K562 (cell line): ENCODE results near the gene CAMK2B. TPM values are rescaled to one million over a fixed set of nuclear protein-coding genes. Genes with fewer than 3 reads are reported as not detected.

Source experiments
- ATAC-seq: fragments of 200-7000 bp; cut with Tn5 transposase; 3 replicates; pipeline ENCODE4 v1.9.1; 2020; ENCODE audit warnings: moderate library complexity
- BruUV-seq: library from RNA; stranded (reverse); fragments of 400-500 nt; replicated peaks from 2 replicates; lab custom pipeline; 2021; lab: Mats Ljungman, UMichigan
- CTCF ChIA-PET: fragments of 300-600 bp; formaldehyde crosslinking; extraction: SDS; loops from one replicate; lab custom pipeline; 2021; ENCODE audit warnings: low intra/inter-chr PET ratio; lab: Yijun Ruan, JAX
- POLR2A ChIA-PET: fragments of 300-600, 350-650 bp; sonication (Branson Sonifier 250); formaldehyde crosslinking; extraction: SDS; loops from one replicate; lab custom pipeline; 2021; ENCODE audit warnings: antibody characterized with exemption, inconsistent platforms; lab: Yijun Ruan, JAX
- DNase-seq, 4 experiments: peaks; one replicate each; pipeline versions ENCODE4 v3.0.0 to v3.0.0-alpha.2; 2011 to 2018; ENCODE audit warnings: low spot score in 3 of 4, mixed read lengths in 3 of 4; ENCODE audit errors: extremely low read depth in 1 of 4
- FAIRE-seq: peaks from 2 replicates; lab custom pipeline; 2011; peaks lifted over from hg19 to GRCh38; lab: Jason Lieb, UNC
- H2AFZ ChIP-seq: 2 replicates; pipeline ENCODE4 v1.6.0; 2011; ENCODE audit warnings: low read depth, low read length, control low read depth, inconsistent platforms
- H3K27ac ChIP-seq: fragments of 200-600 bp; 3 replicates; pipeline ENCODE4 v1.8.0; 2011; ENCODE audit warnings: low read depth, mild to moderate bottlenecking, control low read depth, inconsistent platforms, low read length, moderate library complexity, mixed read lengths; ENCODE audit errors: extremely low read depth
- H3K27me3 ChIP-seq, 2 experiments: fragments of 300-600 bp in 1 of 2; 2 replicates in 1 of 2; 3 replicates in 1 of 2; pipeline versions ENCODE4 v1.6.0 to v1.8.0; 2011; ENCODE audit warnings: inconsistent platforms in 2 of 2, low read length in 2 of 2, mild to moderate bottlenecking in 1 of 2, mixed read lengths in 1 of 2, moderate library complexity in 1 of 2; ENCODE audit not compliant: control insufficient read depth in 2 of 2, insufficient read depth in 2 of 2
- H3K36me3 ChIP-seq: fragments of 300-600 bp; 3 replicates; pipeline ENCODE4 v1.8.0; 2011; ENCODE audit warnings: mild to moderate bottlenecking, low read length, inconsistent platforms; ENCODE audit not compliant: control insufficient read depth, insufficient read depth
- H3K4me1 ChIP-seq, 2 experiments: fragments of 200-600 bp in 1 of 2; replicated peaks in 1 of 2; 2 replicates in 1 of 2; 3 replicates in 1 of 2; pipeline versions ENCODE4 v1.5.1 to v1.8.0; 2011; ENCODE audit warnings: inconsistent platforms in 2 of 2, low read length in 2 of 2, mild to moderate bottlenecking in 1 of 2, mixed read lengths in 1 of 2, moderate library complexity in 1 of 2; ENCODE audit not compliant: control insufficient read depth in 2 of 2, insufficient read depth in 2 of 2
- H3K4me2 ChIP-seq: 2 replicates; pipeline ENCODE4 v1.6.1; 2011; ENCODE audit warnings: low read length, control low read depth, inconsistent platforms, mixed read lengths; ENCODE audit not compliant: insufficient read depth
- H3K4me3 ChIP-seq: fragments of 200-600 bp; sonication (generic), shearing (Covaris generic); 2 replicates; pipeline ENCODE4 v1.5.1; 2016; ENCODE audit warnings: control low read depth, inconsistent platforms
- H3K79me2 ChIP-seq: fragments of 200-600 bp; 3 replicates; pipeline ENCODE4 v1.8.0; 2011; ENCODE audit warnings: low read length, inconsistent platforms; ENCODE audit not compliant: control insufficient read depth, insufficient read depth
- H3K9ac ChIP-seq, 2 experiments: 2 replicates each; pipeline versions ENCODE4 v1.6.0 to v1.6.1; 2011; ENCODE audit warnings: low read depth in 2 of 2, low read length in 2 of 2, control low read depth in 1 of 2, inconsistent platforms in 1 of 2, mild to moderate bottlenecking in 1 of 2, mixed read lengths in 1 of 2; ENCODE audit not compliant: insufficient read depth in 1 of 2
- H3K9me1 ChIP-seq: one replicate; pipeline ENCODE4 v1.6.0; 2011; ENCODE audit warnings: inconsistent platforms, mild to moderate bottlenecking, low read length, moderate library complexity; ENCODE audit not compliant: control insufficient read depth, insufficient read depth
- H3K9me3 ChIP-seq: replicated peaks from 2 replicates; pipeline ENCODE4 v1.5.1; 2011; ENCODE audit warnings: low read depth, low read length, inconsistent platforms; ENCODE audit not compliant: control insufficient read depth, insufficient read depth
- H4K20me1 ChIP-seq: replicated peaks from 2 replicates; pipeline ENCODE4 v1.6.1; 2011; ENCODE audit warnings: low read length, inconsistent platforms, mixed read lengths; ENCODE audit not compliant: control insufficient read depth, insufficient read depth
- ASH1L ChIP-seq: fragments of 450-650 bp; IDR thresholded peaks from 2 replicates; pipeline ENCODE4 v1.6.1; 2018; ENCODE audit warnings: borderline replicate concordance, mild to moderate bottlenecking, low read depth; ENCODE audit not compliant: partially characterized antibody
- E2F3 ChIP-seq: fragments of 250-450 bp; sonication (Bioruptor Pico); IDR thresholded peaks from 2 replicates; pipeline ENCODE4 v1.4.0; 2020; ENCODE audit warnings: mild to moderate bottlenecking
- EP300 ChIP-seq: IDR thresholded peaks from 2 replicates; pipeline ENCODE4 v1.6.1; 2012; ENCODE audit warnings: low read length, improper control_type of control experiment
- FOXK1 ChIP-seq: sonication (generic); formaldehyde crosslinking; IDR thresholded peaks from 2 replicates; pipeline ENCODE4 v1.8.0; 2022; ENCODE audit warnings: missing genetic modification reagents, mild to moderate bottlenecking, borderline replicate concordance
- NFRKB ChIP-seq: fragments of 450-650 bp; IDR thresholded peaks from 2 replicates; pipeline ENCODE4 v1.6.1; 2016; ENCODE audit warnings: low read depth
- PCBP2 ChIP-seq: fragments of 200-400 bp; formaldehyde crosslinking; IDR thresholded peaks from 2 replicates; pipeline ENCODE4 v1.6.1; 2018; ENCODE audit warnings: low read length, low read depth, mild to moderate bottlenecking, moderate library complexity; ENCODE audit not compliant: poor library complexity, severe bottlenecking
- POLR2H ChIP-seq: IDR thresholded peaks from 2 replicates; pipeline ENCODE4 v1.6.1; 2016; ENCODE audit warnings: missing genetic modification characterization, low read depth, mild to moderate bottlenecking, control low read depth, missing compliant biosample characterization, moderate library complexity
- SETDB1 ChIP-seq: IDR thresholded peaks from one replicate; pipeline ENCODE4 v1.6.1; 2012; ENCODE audit warnings: low read length, control low read depth, inconsistent platforms
- WGBS: fragments of 100-300 bp; shearing (Covaris generic); methylation state at CpG from one replicate; pipeline ENCODE4 v1.1.6; 2016; ENCODE audit warnings: low coverage, mixed read lengths; ENCODE audit not compliant: insufficient coverage; ENCODE audit errors: missing lambda C conversion rate; 5-methylcytosine and 5-hydroxymethylcytosine counted together
- in situ Hi-C: fragments of 300-500 bp; cut with MboI; formaldehyde crosslinking; loops from 4 replicates; pipeline ENCODE4 v1.15.0; 2018; ENCODE audit warnings: inconsistent platforms, mixed read lengths
- intact Hi-C: fragments of 100-400 bp; cut with micrococcal nuclease; formaldehyde crosslinking; loops from 2 replicates; pipeline ENCODE4 v1.14.2; 2022
- polyA plus RNA-seq, 8 experiments: library from polyadenylated mRNA; depleted of rRNA in 4 of 8; stranded (reverse) in 5 of 8; unstranded in 3 of 8; fragments of >200 nt; fragmentation: Nextera tagmentation in 2 of 8; fragmentation: Illumina TruSeq in 1 of 8; extraction: Ambion mirVana in 2 of 8; extraction: Trizol in 1 of 8; gene quantifications; 2 replicates each; pipeline versions ENCODE4 v1.2.1 to v1.2.3, GENCODE V29; 2011 to 2014; ENCODE audit warnings: inconsistent platforms in 1 of 8, missing spikeins in 1 of 8
- total RNA-seq, 7 experiments: library from RNA; depleted of rRNA in 6 of 7; stranded (reverse); fragments of >200 nt in 6 of 7; fragmentation: Illumina TruSeq in 2 of 7; extraction: Trizol in 2 of 7; gene quantifications; 2 replicates each; pipeline versions ENCODE4 v1.2.1 to v1.2.3, GENCODE V29; 2011 to 2021; ENCODE audit warnings: low replicate concordance in 1 of 7
- TF ChIP-seq, protein P1 (sequence below): fragments of 250-450 bp; sonication (Bioruptor Pico); IDR thresholded peaks from 2 replicates; pipeline ENCODE4 v1.8.0; 2021; ENCODE audit warnings: borderline replicate concordance, mild to moderate bottlenecking, moderate library complexity; ENCODE audit not compliant: poor library complexity, severe bottlenecking

CAMK2B gene
- total and polyA plus RNA-seq, 9 of the 15 experiments (the other 6 are each of a cell fraction or from before 2014, with no cell fraction given): 0.04 to 0.09 (median 0.05) TPM; not detected in 4

DNA sequence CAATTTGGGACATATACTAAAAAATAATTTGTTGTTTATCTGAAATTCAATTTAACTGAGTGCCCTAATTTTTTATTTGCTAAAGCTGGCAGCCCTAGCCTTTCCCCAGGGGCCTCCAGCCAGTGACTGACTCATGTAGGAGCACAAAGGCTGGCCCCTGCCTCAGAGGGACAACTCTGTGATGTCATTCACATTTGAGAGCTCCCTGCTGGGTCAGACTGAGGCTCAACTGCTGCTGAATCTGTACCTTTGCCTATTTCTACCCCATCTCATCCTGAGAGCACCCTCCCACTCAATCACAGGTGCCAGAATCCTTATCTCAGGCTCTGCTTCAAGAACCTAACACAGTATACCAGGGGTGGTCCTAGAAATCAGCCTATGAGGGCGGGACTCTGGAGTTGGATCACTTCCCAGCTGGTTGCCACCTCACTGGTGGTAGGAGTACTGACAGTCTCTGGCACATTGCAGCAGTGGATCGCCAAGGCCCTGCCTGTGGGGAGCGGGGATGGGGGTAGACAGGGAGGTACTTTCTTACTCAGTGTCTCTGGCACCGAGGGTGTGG lies 147.7 kb downstream of the CAMK2B start (continued):
- TF ChIP-seq, protein P1, sequence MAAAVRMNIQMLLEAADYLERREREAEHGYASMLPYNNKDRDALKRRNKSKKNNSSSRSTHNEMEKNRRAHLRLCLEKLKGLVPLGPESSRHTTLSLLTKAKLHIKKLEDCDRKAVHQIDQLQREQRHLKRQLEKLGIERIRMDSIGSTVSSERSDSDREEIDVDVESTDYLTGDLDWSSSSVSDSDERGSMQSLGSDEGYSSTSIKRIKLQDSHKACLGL: no peak
- TF ChIP-seq ASH1L: no peak

DNA sequence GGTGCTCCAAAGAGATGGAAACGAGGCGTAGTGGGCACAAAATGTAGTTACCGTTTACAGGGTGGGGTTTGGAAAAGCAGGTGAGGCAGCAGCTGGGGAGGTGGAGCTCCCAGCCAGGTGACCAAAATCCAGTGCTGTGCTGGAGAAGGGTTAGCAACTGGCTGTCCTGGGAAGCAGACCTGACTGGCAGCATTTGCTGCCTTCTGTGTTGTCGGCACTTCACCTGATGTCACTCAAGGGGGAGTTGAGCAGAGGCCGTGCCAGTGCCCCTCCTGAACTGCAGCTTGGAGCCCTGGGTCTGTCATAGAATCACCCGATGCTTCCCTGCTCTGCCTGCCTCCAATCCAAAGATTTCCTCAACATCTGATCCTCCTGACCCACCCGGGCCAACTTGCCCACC lies 148.9 kb downstream of the CAMK2B start:
- Histone ChIP-seq H3K9me3 (no peaks in the 10 kb centered on the region), H4K20me1 (no peaks in the 10 kb centered on the region), H2AFZ (no peak overlapping the region), H3K4me1 (no peaks in the 10 kb centered on the region), H3K27ac (no peak overlapping the region), H3K27me3 (peaks cover 29 to 38% of the 10 kb centered on the region in 2 experiments), H3K36me3 (no peaks in the 10 kb centered on the region), H3K4me3 (no peak overlapping the region), H3K79me2 (no peaks in the 10 kb centered on the region), H3K4me2 (no peak overlapping the region), H3K9ac (0 out of 4 replicates have a peak overlapping the region, but pooled peaks of 1 of the 2 experiments have one; percentile 36), H3K9me1 (no peaks in the 10 kb centered on the region)
- TF ChIP-seq E2F3 (no peak), FOXK1 (no peak), EP300 (no peak), POLR2H (tag) (no peak), SETDB1 (no peak), NFRKB (no peak), PCBP2 (no peak)
- CTCF ChIA-PET: no interaction called here
- POLR2A ChIA-PET: interaction anchor here (0.7 kb wide), 1 partner anchor 59 kb away, joined by 4 read pairs; no protein-coding TSS in a partner anchor
- no TSS peak for BruUV-seq
- FAIRE-seq (no peak), DNase-seq (no peak), ATAC-seq (no peak)
- intact Hi-C loops: no loop called here
- WGBS: 4% methylated on average over 6 of the region's 7 CpGs
- in situ Hi-C loops: no loop called here
